Lower lobe of right lung (tissue), 2 donors: ENCODE measurements around the gene EGFL6. TPM values are rescaled to one million over a fixed set of nuclear protein-coding genes. Genes with fewer than 3 reads are reported as not detected.

Experiments used
- ATAC-seq, 2 donors: fragments of 200-7000 bp; cut with Tn5 transposase; one replicate each; pipeline ENCODE4 v1.9.1; 2020 to 2022; ENCODE audit warnings: mild to moderate bottlenecking in 2 of 2, moderate library complexity in 2 of 2
- DNase-seq: peaks from one replicate; pipeline ENCODE4 v3.0.0-alpha.2; 2020
- H3K27ac ChIP-seq: fragments of 200-600 bp; one replicate; pipeline ENCODE4 v1.8.0; 2022
- H3K27me3 ChIP-seq: fragments of 200-600 bp; one replicate; pipeline ENCODE4 v1.8.0; 2022; ENCODE audit warnings: low read depth
- H3K36me3 ChIP-seq: fragments of 200-600 bp; one replicate; pipeline ENCODE4 v1.8.0; 2022; ENCODE audit warnings: mild to moderate bottlenecking
- H3K4me1 ChIP-seq: fragments of 200-600 bp; one replicate; pipeline ENCODE4 v1.8.0; 2022
- H3K4me3 ChIP-seq: fragments of 200-600 bp; one replicate; pipeline ENCODE4 v1.8.0; 2022; ENCODE audit warnings: mild to moderate bottlenecking
- H3K9me3 ChIP-seq: fragments of 200-600 bp; one replicate; pipeline ENCODE4 v1.8.0; 2022
- CTCF ChIP-seq: fragments of 200-600 bp; IDR thresholded peaks from one replicate; pipeline ENCODE4 v1.8.0; 2022; ENCODE audit warnings: antibody characterized with exemption, mild to moderate bottlenecking
- intact Hi-C: fragments of 100-400 bp; cut with DNase I; formaldehyde crosslinking; loops from one replicate; pipeline ENCODE4 v1.11.0; 2022
- total RNA-seq: library from RNA; stranded (reverse); fragmentation: NEBNext Ultra II Directional; extraction: Animal tissue kit (Norgen Biotek cat#: 25700); gene quantifications from one replicate; pipeline ENCODE4 v1.2.1, GENCODE V29; 2021
- donor health status: DM: no; HTN: yes; CAD: no; lungs with severe emphysema.

EGFL6 gene
- total RNA-seq, 1 donor from 2014 or later = 9.3 TPM

- intact Hi-C loops = no loop called here
- Histone ChIP-seq H3K4me1 (no peaks in the 10 kb centered on the region), H3K4me3 (no peak overlapping the region), H3K27me3 (no peaks in the 10 kb centered on the region), H3K9me3 (no peaks in the 10 kb centered on the region), H3K36me3 (no peaks in the 10 kb centered on the region), H3K27ac (no peak overlapping the region)
- no peak for TF ChIP-seq CTCF
- no peak for DNase-seq
- ATAC-seq = no peak
These were observed 38.1 kb downstream of the EGFL6 start for GRCh38 chrX:13607331-13607995.

GRCh38 chrX:13607996-13608365 is 38.6 kb downstream of the EGFL6 start:
- Histone ChIP-seq H3K9me3 (no peaks in the 10 kb centered on the region), H3K36me3 (no peaks in the 10 kb centered on the region), H3K4me3 (no peak overlapping the region), H3K27me3 (no peaks in the 10 kb centered on the region), H3K4me1 (no peaks in the 10 kb centered on the region), H3K27ac (no peak overlapping the region)
- TF ChIP-seq CTCF = no peak
- DNase-seq (no peak), ATAC-seq (no peak)
- intact Hi-C loops = no loop called here

GRCh38 chrX:13614154-13614553 is 44.8 kb downstream of the EGFL6 start:
- DNase-seq = no peak
- Histone ChIP-seq H3K36me3 (no peaks in the 10 kb centered on the region), H3K4me1 (no peaks in the 10 kb centered on the region), H3K27me3 (no peaks in the 10 kb centered on the region), H3K9me3 (no peaks in the 10 kb centered on the region), H3K27ac (no peak overlapping the region), H3K4me3 (no peak overlapping the region)
- intact Hi-C loops = no loop called here
- TF ChIP-seq CTCF = no peak
- ATAC-seq = no peak

- H3K4me1 ChIP-seq = no peaks in the 10 kb centered on the region
- DNase-seq (no peak), ATAC-seq (no peak)
- intact Hi-C loops = no loop called here
- no peaks in the 10 kb centered on the region for H3K9me3 ChIP-seq
- H3K4me3 ChIP-seq = no peak overlapping the region
- no peak overlapping the region for H3K27ac ChIP-seq
- H3K27me3 ChIP-seq = no peaks in the 10 kb centered on the region
- H3K36me3 ChIP-seq = no peaks in the 10 kb centered on the region
- no peak for TF ChIP-seq CTCF
These were observed 50.8 kb downstream of the EGFL6 start for GRCh38 chrX:13620207-13620606.

GRCh38 chrX:13622401-13622964 is 53.1 kb downstream of the EGFL6 start:
- Histone ChIP-seq H3K36me3 (no peaks in the 10 kb centered on the region), H3K27ac (no peak overlapping the region), H3K4me1 (no peaks in the 10 kb centered on the region), H3K9me3 (no peaks in the 10 kb centered on the region), H3K27me3 (no peaks in the 10 kb centered on the region), H3K4me3 (no peak overlapping the region)
- TF ChIP-seq CTCF = no peak
- ATAC-seq (no peak), DNase-seq (no peak)
- intact Hi-C loops = no loop called here
